ENCODE data around the gene CLEC18A.
"Not testable (repeated sequence)": the region's sequence is repeated elsewhere in the genome, so short reads cannot be mapped to it uniquely, and the experiment has no call there.

Gene CLEC18A

DNA sequence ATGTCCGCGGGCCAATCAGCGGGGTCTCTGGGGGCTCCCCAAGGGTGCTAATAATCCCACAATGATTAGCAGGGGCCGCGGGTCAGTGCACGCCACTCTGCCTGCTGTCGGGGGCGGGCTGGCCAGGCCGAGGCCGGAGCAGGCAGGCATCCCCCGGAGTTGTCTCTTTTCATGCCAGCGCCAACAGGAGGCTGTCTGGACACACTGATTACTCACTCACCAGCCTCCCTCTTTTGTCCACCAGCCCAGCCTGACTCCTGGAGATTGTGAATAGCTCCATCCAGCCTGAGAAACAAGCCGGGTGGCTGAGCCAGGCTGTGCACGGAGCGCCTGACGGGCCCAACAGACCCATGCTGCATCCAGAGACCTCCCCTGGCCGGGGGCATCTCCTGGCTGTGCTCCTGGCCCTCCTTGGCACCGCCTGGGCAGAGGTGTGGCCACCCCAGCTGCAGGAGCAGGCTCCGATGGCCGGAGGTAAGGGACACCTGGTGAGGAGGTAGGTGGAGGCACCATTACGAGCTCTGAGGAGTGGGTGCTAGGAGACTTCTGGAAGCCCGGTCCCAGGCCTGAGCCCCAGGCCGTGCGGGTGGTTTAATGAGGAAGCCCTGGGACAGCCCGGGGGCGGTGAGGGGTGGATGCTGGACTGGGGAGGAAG lies at the start of gene CLEC18A:
TSS of gene CLEC18A (plus strand) at position 318 of the 655 bp plus-strand sequence. CDS start at position 351, 33 bp downstream.
- H3K4me3 Mint-ChIP-seq, H3K27me3 Mint-ChIP-seq, DNase-seq, CTCF ChIA-PET, H3K27ac Mint-ChIP-seq, H3K36me3 Mint-ChIP-seq, H3K9me3 Mint-ChIP-seq, H3K4me1 Mint-ChIP-seq: not testable (repeated sequence)

- H3K27me3 Mint-ChIP-seq = no peaks in the 10 kb centered on the region
- H3K36me3 Mint-ChIP-seq = peaks cover 20% of the 10 kb centered on the region
- no peak overlapping the region for H3K27ac Mint-ChIP-seq
- CTCF ChIA-PET = no interaction called here
- no peak for DNase-seq
- H3K4me3 Mint-ChIP-seq = no peak overlapping the region
- no peaks in the 10 kb centered on the region for H3K4me1 Mint-ChIP-seq
- H3K9me3 Mint-ChIP-seq = no peaks in the 10 kb centered on the region
Observed at GRCh38 chr16:69903865-69904415, 47.2 kb upstream of the CLEC18A start.

GRCh38 chr16:69904495-69905170 lies 46.5 kb upstream of the CLEC18A start:
- Mint-ChIP-seq H3K27ac (no peak overlapping the region), H3K4me3 (no peak overlapping the region), H3K27me3 (no peaks in the 10 kb centered on the region), H3K36me3 (peaks cover 21% of the 10 kb centered on the region), H3K9me3 (no peaks in the 10 kb centered on the region), H3K4me1 (no peaks in the 10 kb centered on the region)
- CTCF ChIA-PET = no interaction called here
- no peak for DNase-seq

DNA sequence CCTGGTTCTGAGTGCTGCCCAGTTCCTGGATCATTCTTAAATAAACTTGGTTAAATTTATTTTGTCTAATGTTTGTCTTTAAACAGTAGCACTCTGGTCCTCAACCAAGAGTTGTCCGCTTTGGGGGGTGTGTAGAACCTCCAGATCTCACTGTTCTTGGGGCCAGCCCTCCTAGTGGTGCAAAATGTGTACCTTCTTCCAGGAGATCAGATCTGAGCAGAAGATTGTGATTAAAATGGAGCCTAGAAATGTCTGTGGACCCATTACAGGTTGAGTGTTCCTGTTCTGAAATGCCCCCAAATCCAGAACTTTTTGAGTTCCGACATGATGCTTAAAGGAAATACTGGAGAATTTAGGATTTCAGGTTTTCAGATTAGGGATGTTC lies 46.0 kb upstream of the CLEC18A start:
- peaks cover 24% of the 10 kb centered on the region for H3K36me3 Mint-ChIP-seq
- CTCF ChIA-PET = no interaction called here
- H3K9me3 Mint-ChIP-seq = no peaks in the 10 kb centered on the region
- no peaks in the 10 kb centered on the region for H3K27me3 Mint-ChIP-seq
- no peak overlapping the region for H3K4me3 Mint-ChIP-seq
- H3K4me1 Mint-ChIP-seq = no peaks in the 10 kb centered on the region
- no peak for DNase-seq
- no peak overlapping the region for H3K27ac Mint-ChIP-seq

GRCh38 chr16:69906838-69907401 lies 44.2 kb upstream of the CLEC18A start:
- Mint-ChIP-seq H3K27ac (no peak overlapping the region), H3K27me3 (no peaks in the 10 kb centered on the region), H3K36me3 (peaks cover 26% of the 10 kb centered on the region), H3K9me3 (no peaks in the 10 kb centered on the region), H3K4me3 (no peak overlapping the region), H3K4me1 (no peaks in the 10 kb centered on the region)
- CTCF ChIA-PET = interaction anchor here (0.7 to 1.2 kb wide), 2 partner anchors 23 to 24 kb away, joined by 3 to 4 read pairs; no protein-coding TSS in a partner anchor
- no peak for DNase-seq

- H3K27ac Mint-ChIP-seq = no peak overlapping the region
- H3K4me1 Mint-ChIP-seq = no peaks in the 10 kb centered on the region
- no peaks in the 10 kb centered on the region for H3K9me3 Mint-ChIP-seq
- H3K4me3 Mint-ChIP-seq = no peak overlapping the region
- no peaks in the 10 kb centered on the region for H3K27me3 Mint-ChIP-seq
- CTCF ChIA-PET = no interaction called here
- H3K36me3 Mint-ChIP-seq = peaks cover 19% of the 10 kb centered on the region
- no peak for DNase-seq
Observed at GRCh38 chr16:69909043-69909442, 42.1 kb upstream of the CLEC18A start.

DNA sequence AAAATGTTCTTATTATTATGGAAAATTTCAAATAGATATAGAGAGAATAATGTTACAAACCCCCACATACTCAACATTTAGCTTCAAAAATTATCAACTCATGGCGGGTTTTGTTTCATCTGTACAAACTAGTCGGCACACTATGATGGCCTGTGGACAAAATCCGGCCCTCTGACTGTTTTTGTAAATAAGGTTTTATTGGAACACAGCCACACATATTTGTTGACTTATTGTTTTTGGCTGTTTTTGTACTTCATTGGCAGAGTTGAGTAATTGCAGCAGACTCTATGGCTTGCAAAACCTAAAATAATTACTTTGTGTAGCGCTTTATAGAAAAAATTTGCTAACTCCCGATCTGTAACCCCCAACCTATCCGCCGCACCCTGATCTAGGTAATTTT lies 41.4 kb upstream of the CLEC18A start:
- DNase-seq = no peak
- Mint-ChIP-seq H3K9me3 (no peaks in the 10 kb centered on the region), H3K27me3 (no peaks in the 10 kb centered on the region), H3K4me1 (no peaks in the 10 kb centered on the region), H3K27ac (no peak overlapping the region), H3K36me3 (peaks cover 18% of the 10 kb centered on the region), H3K4me3 (no peak overlapping the region)
- CTCF ChIA-PET = no interaction called here

- Mint-ChIP-seq H3K9me3 (no peaks in the 10 kb centered on the region), H3K27ac (no peak overlapping the region), H3K36me3 (peaks cover 21% of the 10 kb centered on the region), H3K4me1 (no peaks in the 10 kb centered on the region), H3K4me3 (no peak overlapping the region), H3K27me3 (no peaks in the 10 kb centered on the region)
- CTCF ChIA-PET = no interaction called here
- DNase-seq = no peak
Observed at GRCh38 chr16:69910964-69911363, 40.2 kb upstream of the CLEC18A start.

DNA sequence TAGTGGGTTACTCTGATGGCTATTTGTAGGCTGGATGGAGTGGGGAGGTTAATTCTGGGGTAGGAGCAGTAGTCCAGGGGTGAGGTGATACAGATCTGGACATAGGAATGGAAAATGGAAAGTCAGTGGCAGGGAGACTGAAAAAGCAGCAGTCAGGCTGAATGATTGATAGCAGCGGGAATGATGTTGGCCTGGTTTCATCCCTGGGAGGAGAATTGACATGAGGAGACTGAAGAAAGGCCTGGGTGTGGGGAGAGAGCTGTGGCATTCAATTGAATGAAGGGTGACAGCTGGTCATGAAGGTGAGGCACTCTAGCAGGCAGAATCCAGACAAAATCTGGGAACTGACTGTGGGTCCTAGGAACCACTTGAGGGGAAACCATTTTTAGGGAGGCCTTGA lies 34.7 kb upstream of the CLEC18A start:
- H3K9me3 Mint-ChIP-seq = no peaks in the 10 kb centered on the region
- H3K4me1 Mint-ChIP-seq = no peaks in the 10 kb centered on the region
- CTCF ChIA-PET = interaction anchor here (1.9 to 2.0 kb wide), 2 partner anchors 14 kb away, joined by 6 to 8 read pairs; no protein-coding TSS in a partner anchor
- no peak for DNase-seq
- H3K27me3 Mint-ChIP-seq = no peaks in the 10 kb centered on the region
- H3K36me3 Mint-ChIP-seq = peaks cover 14% of the 10 kb centered on the region
- no peak overlapping the region for H3K4me3 Mint-ChIP-seq
- H3K27ac Mint-ChIP-seq = no peak overlapping the region

- Mint-ChIP-seq H3K9me3 (no peaks in the 10 kb centered on the region), H3K27ac (peak overlapping the region; percentile 49), H3K4me1 (no peaks in the 10 kb centered on the region), H3K36me3 (peaks cover 13% of the 10 kb centered on the region), H3K27me3 (no peaks in the 10 kb centered on the region), H3K4me3 (no peak overlapping the region)
- CTCF ChIA-PET = interaction anchor here (1.9 kb wide), 1 partner anchor 13 kb away, joined by 6 read pairs; no protein-coding TSS in a partner anchor
- no peak for DNase-seq
Observed at GRCh38 chr16:69917311-69917710, 33.8 kb upstream of the CLEC18A start.

DNA sequence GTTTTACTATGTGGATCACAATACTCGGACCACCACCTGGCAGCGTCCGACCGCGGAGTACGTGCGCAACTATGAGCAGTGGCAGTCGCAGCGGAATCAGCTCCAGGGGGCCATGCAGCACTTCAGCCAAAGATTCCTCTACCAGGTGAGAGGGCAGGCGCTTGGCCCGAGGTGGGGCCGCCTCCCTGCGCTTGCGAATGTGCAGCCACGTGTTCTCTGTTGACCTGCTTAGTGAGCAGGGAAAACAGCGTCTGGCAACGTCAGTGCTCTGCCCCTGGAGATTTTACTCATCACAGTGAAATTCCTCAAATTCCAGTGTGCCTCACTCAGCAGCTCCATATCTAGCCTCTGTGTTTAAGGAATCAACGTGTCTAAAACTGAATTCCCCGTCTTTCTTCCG lies 33.4 kb upstream of the CLEC18A start:
- H3K4me1 Mint-ChIP-seq = no peaks in the 10 kb centered on the region
- H3K4me3 Mint-ChIP-seq = no peak overlapping the region
- H3K27me3 Mint-ChIP-seq = no peaks in the 10 kb centered on the region
- no peak for DNase-seq
- H3K36me3 Mint-ChIP-seq = peaks cover 12% of the 10 kb centered on the region
- CTCF ChIA-PET = interaction anchor here (1.9 kb wide), 1 partner anchor 12 kb away, joined by 6 read pairs; no protein-coding TSS in a partner anchor
- peak overlapping the region; percentile 49 for H3K27ac Mint-ChIP-seq
- no peaks in the 10 kb centered on the region for H3K9me3 Mint-ChIP-seq

- H3K36me3 Mint-ChIP-seq = peaks cover 12% of the 10 kb centered on the region
- H3K9me3 Mint-ChIP-seq = no peaks in the 10 kb centered on the region
- no peaks in the 10 kb centered on the region for H3K27me3 Mint-ChIP-seq
- no peaks in the 10 kb centered on the region for H3K4me1 Mint-ChIP-seq
- DNase-seq = no peak
- H3K4me3 Mint-ChIP-seq = no peak overlapping the region
- CTCF ChIA-PET = interaction anchor here (1.9 kb wide), 1 partner anchor 12 kb away, joined by 6 read pairs; no protein-coding TSS in a partner anchor
- no peak overlapping the region for H3K27ac Mint-ChIP-seq
Observed at GRCh38 chr16:69918241-69918640, 32.9 kb upstream of the CLEC18A start.

DNA sequence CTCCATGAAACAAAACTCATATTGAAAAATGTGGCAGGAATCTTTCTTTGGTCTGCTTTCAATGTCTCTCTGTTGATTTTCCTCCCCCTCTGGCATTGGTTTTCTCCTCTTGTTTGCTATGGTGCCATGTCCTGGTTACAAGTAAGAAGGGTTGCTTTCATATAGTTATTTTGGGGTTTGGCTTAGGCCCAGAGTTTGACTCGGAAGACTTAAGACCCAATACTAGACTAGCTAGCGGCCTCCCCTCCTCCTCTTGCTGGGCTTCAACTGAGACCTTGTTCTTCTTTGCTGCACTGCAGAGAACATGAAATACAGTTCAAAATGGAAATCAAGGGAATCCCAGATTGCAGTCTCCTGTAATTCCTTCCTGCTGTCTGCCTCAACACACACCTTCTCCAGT lies 30.0 kb upstream of the CLEC18A start:
- Mint-ChIP-seq H3K36me3 (peaks cover 10% of the 10 kb centered on the region), H3K4me3 (no peak overlapping the region), H3K9me3 (no peaks in the 10 kb centered on the region), H3K4me1 (no peaks in the 10 kb centered on the region), H3K27me3 (no peaks in the 10 kb centered on the region), H3K27ac (no peak overlapping the region)
- DNase-seq = no peak
- CTCF ChIA-PET = interaction anchor here (1.5 kb wide), 1 partner anchor 9 kb away, joined by 3 read pairs; no protein-coding TSS in a partner anchor

DNA sequence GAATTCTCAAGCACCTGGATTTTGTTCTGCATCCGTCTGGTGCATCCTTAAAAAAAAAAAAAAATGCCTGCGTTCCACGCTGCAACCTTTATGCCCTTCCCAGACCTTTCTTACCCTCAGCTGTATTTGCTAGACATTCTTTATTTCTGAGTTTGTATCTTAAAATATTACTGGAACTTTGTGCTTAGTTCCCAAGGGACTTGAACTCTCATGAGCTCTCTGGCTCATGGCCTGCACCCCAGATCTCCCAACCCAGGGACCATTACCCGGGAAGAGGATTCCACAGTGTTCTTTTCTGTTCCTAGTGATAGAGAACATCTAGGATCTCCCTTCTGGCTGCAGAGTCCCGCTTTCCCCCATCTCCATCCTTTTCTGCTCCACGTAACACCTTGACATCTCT lies 28.9 kb upstream of the CLEC18A start:
- H3K36me3 Mint-ChIP-seq = peaks cover 10% of the 10 kb centered on the region
- CTCF ChIA-PET = interaction anchor here (0.8 kb wide), 1 partner anchor 8 kb away, joined by 4 read pairs; no protein-coding TSS in a partner anchor
- DNase-seq = no peak
- H3K4me1 Mint-ChIP-seq = no peaks in the 10 kb centered on the region
- no peak overlapping the region for H3K4me3 Mint-ChIP-seq
- no peaks in the 10 kb centered on the region for H3K27me3 Mint-ChIP-seq
- no peak overlapping the region for H3K27ac Mint-ChIP-seq
- no peaks in the 10 kb centered on the region for H3K9me3 Mint-ChIP-seq

All from activated naive CD4-positive, alpha-beta T cell treated with anti-CD3 and anti-CD28 coated beads, Interleukin-2, amount 10 ng/mL, durations not matched to agents 7 days and 5 days (primary cell).